ENCODE data around the gene SORL1.

- TF ChIP-seq CTCF (IDR thresholded peaks at IDR 0.05; ENCODE audit: poor library complexity, severe bottlenecking) (no peak), MXI1 (conservative IDR thresholded peaks at IDR 0.05; ENCODE audit: poor library complexity, severe bottlenecking) (no peak), REST (IDR thresholded peaks at IDR 0.05; ENCODE audit: borderline replicate concordance) (no peak), TAF1 (IDR thresholded peaks at IDR 0.05; ENCODE audit: low read depth) (no peak)
These were observed 193.5 kb downstream of the SORL1 start for GRCh38 chr11:121645596-121645995.

Measured in neural cell (in vitro differentiated cells).